ENCODE measurements around the gene CABCOCO1.

CABCOCO1 gene

GRCh38 chr10:61779950-61780659 lies 117.4 kb downstream of the CABCOCO1 start:
- H3K4me1 ChIP-seq (ENCODE audit: control insufficient read depth, insufficient read depth, low read length), result no peaks in the 10 kb centered on the region
- no peaks in the 10 kb centered on the region for H3K27me3 ChIP-seq (ENCODE audit: control insufficient read depth, insufficient read depth, low read length, poor library complexity, severe bottlenecking)
- no peaks in the 10 kb centered on the region for H3K36me3 ChIP-seq (ENCODE audit: control insufficient read depth, insufficient read depth, low read length)
- H3K9me3 ChIP-seq (ENCODE audit: control insufficient read depth, low read length), result no peaks in the 10 kb centered on the region
- no peak overlapping the region for H3K27ac ChIP-seq (ENCODE audit: insufficient read depth, low read depth, low read length, poor library complexity, severe bottlenecking)
- no peak overlapping the region for H3K4me3 ChIP-seq (ENCODE audit: insufficient read depth, low read depth, low read length)
- WGBS, 2 experiments, result 92 to 95% methylated on average over 9 of the region's 9 CpGs

- Histone ChIP-seq H3K27me3 (ENCODE audit: control insufficient read depth, insufficient read depth, low read length, poor library complexity, severe bottlenecking) (no peaks in the 10 kb centered on the region), H3K27ac (ENCODE audit: insufficient read depth, low read depth, low read length, poor library complexity, severe bottlenecking) (no peak overlapping the region), H3K4me3 (ENCODE audit: insufficient read depth, low read depth, low read length) (no peak overlapping the region), H3K36me3 (ENCODE audit: control insufficient read depth, insufficient read depth, low read length) (no peaks in the 10 kb centered on the region), H3K4me1 (ENCODE audit: control insufficient read depth, insufficient read depth, low read length) (no peaks in the 10 kb centered on the region), H3K9me3 (ENCODE audit: control insufficient read depth, low read length) (no peaks in the 10 kb centered on the region)
These were observed 118.0 kb downstream of the CABCOCO1 start for GRCh38 chr10:61780732-61781131.

GRCh38 chr10:61781969-61782403 lies 119.3 kb downstream of the CABCOCO1 start:
- Histone ChIP-seq H3K27ac (ENCODE audit: insufficient read depth, low read depth, low read length, poor library complexity, severe bottlenecking) (no peak overlapping the region), H3K9me3 (ENCODE audit: control insufficient read depth, low read length) (no peaks in the 10 kb centered on the region), H3K27me3 (ENCODE audit: control insufficient read depth, insufficient read depth, low read length, poor library complexity, severe bottlenecking) (no peaks in the 10 kb centered on the region), H3K36me3 (ENCODE audit: control insufficient read depth, insufficient read depth, low read length) (no peaks in the 10 kb centered on the region), H3K4me1 (ENCODE audit: control insufficient read depth, insufficient read depth, low read length) (no peaks in the 10 kb centered on the region), H3K4me3 (ENCODE audit: insufficient read depth, low read depth, low read length) (no peak overlapping the region)

- 85 to 89% methylated on average over 8 of the region's 9 CpGs for WGBS, 2 experiments
- H3K4me1 ChIP-seq (ENCODE audit: control insufficient read depth, insufficient read depth, low read length), result no peaks in the 10 kb centered on the region
- no peaks in the 10 kb centered on the region for H3K36me3 ChIP-seq (ENCODE audit: control insufficient read depth, insufficient read depth, low read length)
- no peaks in the 10 kb centered on the region for H3K9me3 ChIP-seq (ENCODE audit: control insufficient read depth, low read length)
- no peak overlapping the region for H3K4me3 ChIP-seq (ENCODE audit: insufficient read depth, low read depth, low read length)
- no peaks in the 10 kb centered on the region for H3K27me3 ChIP-seq (ENCODE audit: control insufficient read depth, insufficient read depth, low read length, poor library complexity, severe bottlenecking)
- no peak overlapping the region for H3K27ac ChIP-seq (ENCODE audit: insufficient read depth, low read depth, low read length, poor library complexity, severe bottlenecking)
These were observed 121.8 kb downstream of the CABCOCO1 start for GRCh38 chr10:61784354-61785133.

- no peak overlapping the region for H3K4me3 ChIP-seq (ENCODE audit: insufficient read depth, low read depth, low read length)
- WGBS, 2 experiments, result 79 to 94% methylated on average over 1 to 2 of the region's 3 CpGs
- H3K4me1 ChIP-seq (ENCODE audit: control insufficient read depth, insufficient read depth, low read length), result no peaks in the 10 kb centered on the region
- no peaks in the 10 kb centered on the region for H3K9me3 ChIP-seq (ENCODE audit: control insufficient read depth, low read length)
- H3K27me3 ChIP-seq (ENCODE audit: control insufficient read depth, insufficient read depth, low read length, poor library complexity, severe bottlenecking), result no peaks in the 10 kb centered on the region
- H3K27ac ChIP-seq (ENCODE audit: insufficient read depth, low read depth, low read length, poor library complexity, severe bottlenecking), result no peak overlapping the region
- H3K36me3 ChIP-seq (ENCODE audit: control insufficient read depth, insufficient read depth, low read length), result no peaks in the 10 kb centered on the region
These were observed 122.9 kb downstream of the CABCOCO1 start for GRCh38 chr10:61785473-61786105.

GRCh38 chr10:61786728-61787127 lies 124.0 kb downstream of the CABCOCO1 start:
- H3K4me3 ChIP-seq (ENCODE audit: insufficient read depth, low read depth, low read length), result no peak overlapping the region
- H3K4me1 ChIP-seq (ENCODE audit: control insufficient read depth, insufficient read depth, low read length), result no peaks in the 10 kb centered on the region
- no peak overlapping the region for H3K27ac ChIP-seq (ENCODE audit: insufficient read depth, low read depth, low read length, poor library complexity, severe bottlenecking)
- no peaks in the 10 kb centered on the region for H3K27me3 ChIP-seq (ENCODE audit: control insufficient read depth, insufficient read depth, low read length, poor library complexity, severe bottlenecking)
- 70 to 80% methylated on average over 3 to 4 of the region's 4 CpGs for WGBS, 2 experiments
- no peaks in the 10 kb centered on the region for H3K36me3 ChIP-seq (ENCODE audit: control insufficient read depth, insufficient read depth, low read length)
- H3K9me3 ChIP-seq (ENCODE audit: control insufficient read depth, low read length), result no peaks in the 10 kb centered on the region

GRCh38 chr10:61787170-61787569 lies 124.4 kb downstream of the CABCOCO1 start:
- Histone ChIP-seq H3K36me3 (ENCODE audit: control insufficient read depth, insufficient read depth, low read length) (no peaks in the 10 kb centered on the region), H3K4me1 (ENCODE audit: control insufficient read depth, insufficient read depth, low read length) (no peaks in the 10 kb centered on the region), H3K4me3 (ENCODE audit: insufficient read depth, low read depth, low read length) (no peak overlapping the region), H3K27ac (ENCODE audit: insufficient read depth, low read depth, low read length, poor library complexity, severe bottlenecking) (no peak overlapping the region), H3K27me3 (ENCODE audit: control insufficient read depth, insufficient read depth, low read length, poor library complexity, severe bottlenecking) (no peaks in the 10 kb centered on the region), H3K9me3 (ENCODE audit: control insufficient read depth, low read length) (no peaks in the 10 kb centered on the region)
- WGBS, 2 experiments, result 85 to 91% methylated on average over 2 of the region's 3 CpGs

- 89 to 94% methylated on average over 1 of the region's 1 CpG for whole genome bisulfite sequencing, 2 experiments
These were observed 126.3 kb downstream of the CABCOCO1 start for GRCh38 chr10:61789031-61789430.

GRCh38 chr10:61791216-61791615 lies 128.5 kb downstream of the CABCOCO1 start:
- no peaks in the 10 kb centered on the region for H3K27me3 ChIP-seq (ENCODE audit: control insufficient read depth, insufficient read depth, low read length, poor library complexity, severe bottlenecking)
- no peaks in the 10 kb centered on the region for H3K4me1 ChIP-seq (ENCODE audit: control insufficient read depth, insufficient read depth, low read length)
- 100% methylated on average over 2 of the region's 2 CpGs; no CpG with 5 or more reads in 1 of the 2 experiments for WGBS, 2 experiments
- H3K4me3 ChIP-seq (ENCODE audit: insufficient read depth, low read depth, low read length), result no peak overlapping the region
- no peaks in the 10 kb centered on the region for H3K36me3 ChIP-seq (ENCODE audit: control insufficient read depth, insufficient read depth, low read length)
- no peaks in the 10 kb centered on the region for H3K9me3 ChIP-seq (ENCODE audit: control insufficient read depth, low read length)
- H3K27ac ChIP-seq (ENCODE audit: insufficient read depth, low read depth, low read length, poor library complexity, severe bottlenecking), result no peak overlapping the region

More at GRCh38 chr10:61789031-61789430, 126.3 kb downstream of the CABCOCO1 start:
- Histone ChIP-seq H3K4me3 (ENCODE audit: insufficient read depth, low read depth, low read length) (no peak overlapping the region), H3K27me3 (ENCODE audit: control insufficient read depth, insufficient read depth, low read length, poor library complexity, severe bottlenecking) (no peaks in the 10 kb centered on the region), H3K9me3 (ENCODE audit: control insufficient read depth, low read length) (no peaks in the 10 kb centered on the region), H3K36me3 (ENCODE audit: control insufficient read depth, insufficient read depth, low read length) (no peaks in the 10 kb centered on the region), H3K4me1 (ENCODE audit: control insufficient read depth, insufficient read depth, low read length) (no peaks in the 10 kb centered on the region), H3K27ac (ENCODE audit: insufficient read depth, low read depth, low read length, poor library complexity, severe bottlenecking) (no peak overlapping the region)

GRCh38 chr10:61792097-61792716 lies 129.5 kb downstream of the CABCOCO1 start:
- H3K4me3 ChIP-seq (ENCODE audit: insufficient read depth, low read depth, low read length), result no peak overlapping the region
- H3K27ac ChIP-seq (ENCODE audit: insufficient read depth, low read depth, low read length, poor library complexity, severe bottlenecking), result no peak overlapping the region
- H3K36me3 ChIP-seq (ENCODE audit: control insufficient read depth, insufficient read depth, low read length), result no peaks in the 10 kb centered on the region
- H3K27me3 ChIP-seq (ENCODE audit: control insufficient read depth, insufficient read depth, low read length, poor library complexity, severe bottlenecking), result no peaks in the 10 kb centered on the region
- WGBS, 2 experiments, result 91 to 100% methylated on average over 1 of the region's 1 CpG
- H3K4me1 ChIP-seq (ENCODE audit: control insufficient read depth, insufficient read depth, low read length), result no peaks in the 10 kb centered on the region
- no peaks in the 10 kb centered on the region for H3K9me3 ChIP-seq (ENCODE audit: control insufficient read depth, low read length)
